ENCODE data around the gene PODXL. TPM values are rescaled to one million over a fixed set of nuclear protein-coding genes. Genes with fewer than 3 reads are reported as not detected.

PODXL gene
- total and polyA plus RNA-seq, 4 donors: 1.2 to 3.6 (median 1.6) TPM

DNA sequence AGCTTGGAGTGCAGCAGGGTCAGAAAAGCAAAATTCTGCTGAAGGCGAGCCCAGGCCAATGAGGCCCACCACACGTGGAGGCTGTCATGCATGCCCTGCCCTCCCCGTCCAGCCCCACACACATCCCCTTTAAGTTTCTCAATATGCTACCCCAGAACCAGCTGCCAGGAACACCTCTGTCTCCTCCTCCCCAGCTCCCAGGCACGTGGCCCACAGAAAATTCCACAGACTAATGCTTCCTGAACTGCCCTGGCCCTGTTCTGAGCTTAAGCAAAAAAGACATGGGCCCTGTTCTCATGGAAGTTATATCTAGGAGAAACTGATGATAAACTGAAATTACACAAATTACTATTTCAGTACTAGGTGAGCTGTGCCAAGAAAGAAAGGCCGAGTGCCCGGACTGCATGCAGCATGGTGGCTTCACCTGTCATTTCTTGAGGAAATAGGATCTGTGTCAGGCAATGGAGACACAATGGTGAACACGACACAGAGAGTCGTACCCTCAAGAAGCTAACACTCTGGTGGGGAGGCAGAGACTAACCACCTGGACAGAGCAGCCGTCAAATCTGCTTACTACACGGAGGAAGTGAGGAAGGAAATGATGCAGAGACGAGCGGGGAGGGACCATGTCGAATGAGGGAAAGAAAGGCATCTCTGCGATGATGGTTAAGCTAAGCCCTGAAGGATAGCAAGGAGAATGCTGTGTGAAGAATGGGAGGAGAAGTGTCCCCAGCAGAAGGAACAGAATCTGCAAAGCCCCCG lies 44.5 kb downstream of the PODXL start:
- Histone ChIP-seq H3K36me3 (ENCODE audit: control insufficient read depth in 4 of 4, insufficient read depth in 3 of 4, low read depth in 1 of 4, low read length in 3 of 4) (no peaks in the 10 kb centered on the region), H3K27ac (ENCODE audit: low read depth in 1 of 2, low read length in 2 of 2) (no peak overlapping the region), H3K9me3 (ENCODE audit: control insufficient read depth in 4 of 4, low read length in 3 of 4) (no peaks in the 10 kb centered on the region), H3K4me3 (ENCODE audit: low read depth in 1 of 3, low read length in 3 of 3) (no peak overlapping the region), H3K27me3 (ENCODE audit: control insufficient read depth in 4 of 4, insufficient read depth in 4 of 4, low read length in 3 of 4) (no peaks in the 10 kb centered on the region), H3K4me1 (ENCODE audit: control insufficient read depth in 4 of 4, insufficient read depth in 4 of 4, low read length in 3 of 4) (peaks cover 0 to 9% (median 6%) of the 10 kb centered on the region in 4 donors), H3K9ac (ENCODE audit: low read depth in 1 of 2, low read length in 2 of 2) (no peak overlapping the region)
- WGBS: 77% methylated on average over 15 of the region's 15 CpGs
- DNase-seq (ENCODE audit: low spot score): no peak
- TF ChIP-seq RAD21 (IDR thresholded peaks at IDR 0.05) (no peak), YY1 (IDR thresholded peaks at IDR 0.05) (no peak), EGR1 (IDR thresholded peaks at IDR 0.05; ENCODE audit: low read depth in 2 of 2) (no peak), NR2F2 (IDR thresholded peaks at IDR 0.05) (no peak), REST (IDR thresholded peaks at IDR 0.05) (no peak), HNF4G (IDR thresholded peaks at IDR 0.05) (no peak), TAF1 (conservative IDR thresholded peaks at IDR 0.05) (no peak), SP1 (IDR thresholded peaks at IDR 0.05) (no peak), FOXA2 (IDR thresholded peaks at IDR 0.05) (no peak), HNF4A (conservative IDR thresholded peaks at IDR 0.05) (no peak), FOXA1 (IDR thresholded peaks at IDR 0.05) (no peak), RXRA (IDR thresholded peaks at IDR 0.05) (no peak), ATF3 (IDR thresholded peaks at IDR 0.05) (no peak), JUND (IDR thresholded peaks at IDR 0.05) (no peak), GABPA (IDR thresholded peaks at IDR 0.05 in 1 of 2, conservative IDR thresholded peaks at IDR 0.05 in 1 of 2) (no peak)
- TF ChIP-seq, protein P1, sequence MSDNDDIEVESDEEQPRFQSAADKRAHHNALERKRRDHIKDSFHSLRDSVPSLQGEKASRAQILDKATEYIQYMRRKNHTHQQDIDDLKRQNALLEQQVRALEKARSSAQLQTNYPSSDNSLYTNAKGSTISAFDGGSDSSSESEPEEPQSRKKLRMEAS (IDR thresholded peaks at IDR 0.05): no peak
- TF ChIP-seq, protein P2, sequence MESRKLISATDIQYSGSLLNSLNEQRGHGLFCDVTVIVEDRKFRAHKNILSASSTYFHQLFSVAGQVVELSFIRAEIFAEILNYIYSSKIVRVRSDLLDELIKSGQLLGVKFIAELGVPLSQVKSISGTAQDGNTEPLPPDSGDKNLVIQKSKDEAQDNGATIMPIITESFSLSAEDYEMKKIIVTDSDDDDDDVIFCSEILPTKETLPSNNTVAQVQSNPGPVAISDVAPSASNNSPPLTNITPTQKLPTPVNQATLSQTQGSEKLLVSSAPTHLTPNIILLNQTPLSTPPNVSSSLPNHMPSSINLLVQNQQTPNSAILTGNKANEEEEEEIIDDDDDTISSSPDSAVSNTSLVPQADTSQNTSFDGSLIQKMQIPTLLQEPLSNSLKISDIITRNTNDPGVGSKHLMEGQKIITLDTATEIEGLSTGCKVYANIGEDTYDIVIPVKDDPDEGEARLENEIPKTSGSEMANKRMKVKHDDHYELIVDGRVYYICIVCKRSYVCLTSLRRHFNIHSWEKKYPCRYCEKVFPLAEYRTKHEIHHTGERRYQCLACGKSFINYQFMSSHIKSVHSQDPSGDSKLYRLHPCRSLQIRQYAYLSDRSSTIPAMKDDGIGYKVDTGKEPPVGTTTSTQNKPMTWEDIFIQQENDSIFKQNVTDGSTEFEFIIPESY (IDR thresholded peaks at IDR 0.05): no peak

- Histone ChIP-seq H3K4me1 (ENCODE audit: control insufficient read depth in 4 of 4, insufficient read depth in 4 of 4, low read length in 3 of 4) (peaks cover 0 to 9% (median 6%) of the 10 kb centered on the region in 4 donors), H3K9me3 (ENCODE audit: control insufficient read depth in 4 of 4, low read length in 3 of 4) (no peaks in the 10 kb centered on the region), H3K36me3 (ENCODE audit: control insufficient read depth in 4 of 4, insufficient read depth in 3 of 4, low read depth in 1 of 4, low read length in 3 of 4) (no peaks in the 10 kb centered on the region), H3K9ac (ENCODE audit: low read depth in 1 of 2, low read length in 2 of 2) (no peak overlapping the region), H3K27ac (ENCODE audit: low read depth in 1 of 2, low read length in 2 of 2) (no peak overlapping the region), H3K4me3 (ENCODE audit: low read depth in 1 of 3, low read length in 3 of 3) (no peak overlapping the region), H3K27me3 (ENCODE audit: control insufficient read depth in 4 of 4, insufficient read depth in 4 of 4, low read length in 3 of 4) (no peaks in the 10 kb centered on the region)
- 93% methylated on average over 9 of the region's 9 CpGs for WGBS
- DNase-seq (ENCODE audit: low spot score): no peak
- TF ChIP-seq NR2F2 (IDR thresholded peaks at IDR 0.05): no peak
- TF ChIP-seq FOXA1 (IDR thresholded peaks at IDR 0.05): no peak
- no peak for TF ChIP-seq ATF3 (IDR thresholded peaks at IDR 0.05)
- no peak for TF ChIP-seq CTCF (IDR thresholded peaks at IDR 0.05; ENCODE audit: low read depth, low read length, missing input control)
- TF ChIP-seq, protein P2 (IDR thresholded peaks at IDR 0.05): no peak
- TF ChIP-seq, protein P1 (IDR thresholded peaks at IDR 0.05): no peak
Measured at GRCh38 chr7:131511071-131511470, 45.4 kb downstream of the PODXL start.
